Activated CD4-positive, alpha-beta memory T cell treated with anti-CD3 and anti-CD28 coated beads, Interleukin-2, amount 10 ng/mL, durations not matched to agents 7 days and 5 days (primary cell): ENCODE measurements around the gene DST. TPM values are rescaled to one million over a fixed set of nuclear protein-coding genes. Genes with fewer than 3 reads are reported as not detected.
"Not testable (repeated sequence)": the region's sequence is repeated elsewhere in the genome, so short reads cannot be mapped to it uniquely, and the experiment has no call there.

Experiments
- CTCF ChIA-PET: fragments of 350-600 bp; sonication (Branson Sonifier 250); formaldehyde crosslinking; loops from one replicate; lab custom pipeline; 2021; ENCODE audit warnings: antibody characterized with exemption, inconsistent platforms; lab: Charles Lee
- POLR2A ChIA-PET: fragments of 350-600 bp; sonication (Branson Sonifier 250); formaldehyde crosslinking; loops from one replicate; lab custom pipeline; 2021; ENCODE audit warnings: antibody characterized with exemption; lab: Charles Lee
- DNase-seq: peaks from one replicate; pipeline ENCODE4 v3.0.0-alpha.2; 2020
- H3K27ac Mint-ChIP-seq: one replicate; pipeline ENCODE4 v1.8.0; 2021; ENCODE audit warnings: mild to moderate bottlenecking, mixed read lengths
- H3K27me3 Mint-ChIP-seq: one replicate; pipeline ENCODE4 v1.8.0; 2021; ENCODE audit warnings: mixed read lengths
- H3K36me3 Mint-ChIP-seq: one replicate; pipeline ENCODE4 v1.8.0; 2021; ENCODE audit warnings: low read depth, mixed read lengths
- H3K4me1 Mint-ChIP-seq: one replicate; pipeline ENCODE4 v1.8.0; 2021; ENCODE audit warnings: mixed read lengths
- H3K4me3 Mint-ChIP-seq: one replicate; pipeline ENCODE4 v1.8.0; 2021; ENCODE audit warnings: mild to moderate bottlenecking, mixed read lengths
- H3K9me3 Mint-ChIP-seq: one replicate; pipeline ENCODE4 v1.8.0; 2021; ENCODE audit warnings: mixed read lengths
- total RNA-seq, 2 experiments: library from RNA; stranded (reverse); gene quantifications; one replicate each; pipeline ENCODE4 v1.2.3, GENCODE V29; 2021

DST gene
- total RNA-seq, 2 experiments from 2014 or later = 5.4 to 5.5 TPM

DNA sequence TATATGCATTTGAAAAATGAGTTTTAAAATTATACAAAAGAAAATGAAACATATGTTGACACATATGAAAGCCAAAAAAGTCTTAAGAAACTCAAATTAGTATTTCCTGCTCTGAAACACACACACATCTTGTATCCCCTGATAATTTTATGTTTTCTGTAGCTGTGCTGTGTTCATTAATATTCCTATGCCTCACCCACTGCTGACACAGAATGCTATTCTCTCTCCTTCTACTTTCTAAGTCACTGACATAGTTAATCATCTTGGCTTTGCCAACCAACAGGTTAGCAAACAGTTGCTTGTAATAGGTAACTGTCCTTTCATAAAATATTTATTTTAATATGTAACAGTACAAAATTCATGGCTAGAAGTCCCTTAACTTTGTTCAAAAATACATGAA is 140.7 kb downstream of the DST start:
- no peak overlapping the region for H3K4me3 Mint-ChIP-seq
- no peak for DNase-seq
- H3K9me3 Mint-ChIP-seq = no peaks in the 10 kb centered on the region
- H3K4me1 Mint-ChIP-seq = no peaks in the 10 kb centered on the region
- CTCF ChIA-PET = no interaction called here
- H3K36me3 Mint-ChIP-seq = no peaks in the 10 kb centered on the region
- H3K27me3 Mint-ChIP-seq = no peaks in the 10 kb centered on the region
- no peak overlapping the region for H3K27ac Mint-ChIP-seq
- POLR2A ChIA-PET = no interaction called here

- no peaks in the 10 kb centered on the region for H3K4me1 Mint-ChIP-seq
- no peak overlapping the region for H3K4me3 Mint-ChIP-seq
- H3K36me3 Mint-ChIP-seq = no peaks in the 10 kb centered on the region
- no peaks in the 10 kb centered on the region for H3K9me3 Mint-ChIP-seq
- CTCF ChIA-PET = no interaction called here
- POLR2A ChIA-PET = no interaction called here
- no peak for DNase-seq
- H3K27ac Mint-ChIP-seq = no peak overlapping the region
- H3K27me3 Mint-ChIP-seq = no peaks in the 10 kb centered on the region
Measured at GRCh38 chr6:56499095-56499494, 143.6 kb downstream of the DST start.

DNA sequence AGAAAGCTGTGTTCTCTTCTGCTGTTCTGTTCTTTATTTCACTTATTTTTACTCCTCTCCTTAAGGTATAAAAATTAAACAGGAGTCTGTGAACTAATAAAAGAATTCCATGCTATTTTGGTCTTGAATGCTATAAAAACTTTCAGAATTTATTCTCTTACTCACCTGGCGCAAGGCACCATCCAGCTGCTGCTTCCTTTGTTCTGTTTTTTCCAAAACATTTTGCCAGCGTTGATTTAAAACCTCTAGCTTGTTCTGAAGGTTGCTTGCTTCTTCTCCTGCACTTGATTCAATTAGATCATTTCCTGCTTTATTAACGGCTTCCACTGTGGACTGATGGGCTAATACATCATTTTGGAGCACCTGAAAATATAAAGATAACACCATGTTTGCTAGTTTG is 145.0 kb downstream of the DST start:
- POLR2A ChIA-PET = no interaction called here
- Mint-ChIP-seq H3K27me3 (no peaks in the 10 kb centered on the region), H3K27ac (no peak overlapping the region), H3K9me3 (no peaks in the 10 kb centered on the region), H3K36me3 (no peaks in the 10 kb centered on the region), H3K4me1 (no peaks in the 10 kb centered on the region), H3K4me3 (no peak overlapping the region)
- no peak for DNase-seq
- CTCF ChIA-PET = no interaction called here

DNA sequence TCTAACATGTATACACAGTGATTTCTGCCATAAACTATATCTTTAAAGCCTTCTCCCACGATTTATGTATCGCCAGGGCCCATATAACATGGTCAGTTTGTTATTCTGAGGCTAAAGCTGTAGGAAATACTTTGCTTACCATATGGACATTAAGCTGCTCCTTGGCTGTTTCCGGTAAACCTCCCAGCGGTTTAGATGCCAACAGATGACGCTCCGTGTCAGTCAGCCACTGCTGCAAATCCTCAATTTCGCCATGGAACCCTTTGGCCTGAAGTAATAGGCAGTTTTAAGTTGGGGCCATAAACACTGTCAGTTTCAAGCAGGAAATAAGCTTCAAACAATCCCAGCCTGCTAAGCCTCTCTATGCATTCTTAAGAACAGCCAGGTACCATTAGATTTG is 145.4 kb downstream of the DST start:
- CTCF ChIA-PET = no interaction called here
- Mint-ChIP-seq H3K4me1 (no peaks in the 10 kb centered on the region), H3K4me3 (no peak overlapping the region), H3K9me3 (no peaks in the 10 kb centered on the region), H3K27me3 (no peaks in the 10 kb centered on the region), H3K36me3 (no peaks in the 10 kb centered on the region), H3K27ac (no peak overlapping the region)
- POLR2A ChIA-PET = no interaction called here
- DNase-seq = no peak

DNA sequence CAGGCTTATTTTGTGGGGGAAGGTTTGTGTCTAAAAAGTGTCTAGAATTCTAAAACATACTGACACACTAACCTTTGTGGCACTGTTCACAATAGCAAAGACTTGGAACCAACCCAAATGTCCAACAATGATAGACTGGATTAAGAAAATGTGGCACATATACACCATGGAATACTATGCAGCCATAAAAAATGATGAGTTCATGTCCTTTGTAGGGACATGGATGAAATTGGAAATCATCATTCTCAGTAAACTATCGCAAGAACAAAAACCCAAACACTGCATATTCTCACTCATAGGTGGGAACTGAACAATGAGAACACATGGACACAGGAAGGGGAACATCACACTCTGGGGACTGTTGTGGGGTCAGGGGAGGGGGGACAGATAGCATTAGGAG is 146.0 kb downstream of the DST start:
- H3K27ac Mint-ChIP-seq, H3K36me3 Mint-ChIP-seq, DNase-seq, H3K9me3 Mint-ChIP-seq, CTCF ChIA-PET, H3K4me1 Mint-ChIP-seq, H3K4me3 Mint-ChIP-seq, H3K27me3 Mint-ChIP-seq, POLR2A ChIA-PET: not testable (repeated sequence)

DNA sequence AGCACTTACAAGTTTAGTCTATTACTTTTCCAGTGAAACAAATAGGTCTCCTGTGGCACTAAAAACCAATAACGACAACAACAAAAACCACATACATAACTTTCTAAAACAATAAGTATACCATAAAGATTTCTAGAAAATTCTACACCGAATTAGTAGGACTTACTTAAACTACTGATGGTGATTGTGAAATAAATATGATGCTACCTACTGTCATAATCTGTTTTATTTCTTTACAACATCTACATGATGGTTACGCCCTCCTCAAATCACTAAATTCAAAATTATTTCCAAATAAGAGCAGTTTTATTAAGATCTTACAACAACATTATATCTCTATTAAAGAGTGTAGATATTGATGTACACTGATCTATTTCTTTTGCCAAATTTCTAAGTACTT is 147.0 kb downstream of the DST start:
- H3K9me3 Mint-ChIP-seq = no peaks in the 10 kb centered on the region
- no peaks in the 10 kb centered on the region for H3K4me1 Mint-ChIP-seq
- H3K4me3 Mint-ChIP-seq = no peak overlapping the region
- H3K36me3 Mint-ChIP-seq = no peaks in the 10 kb centered on the region
- ChIA-PET POLR2A (no interaction called here), CTCF (no interaction called here)
- DNase-seq = no peak
- no peak overlapping the region for H3K27ac Mint-ChIP-seq
- H3K27me3 Mint-ChIP-seq = no peaks in the 10 kb centered on the region

- Mint-ChIP-seq H3K4me1 (no peaks in the 10 kb centered on the region), H3K27ac (no peak overlapping the region), H3K36me3 (no peaks in the 10 kb centered on the region), H3K27me3 (no peaks in the 10 kb centered on the region), H3K4me3 (no peak overlapping the region), H3K9me3 (no peaks in the 10 kb centered on the region)
- CTCF ChIA-PET = no interaction called here
- POLR2A ChIA-PET = no interaction called here
- no peak for DNase-seq
Measured at GRCh38 chr6:56491606-56492328, 150.9 kb downstream of the DST start.

- Mint-ChIP-seq H3K9me3 (no peaks in the 10 kb centered on the region), H3K4me3 (no peak overlapping the region), H3K36me3 (no peaks in the 10 kb centered on the region), H3K4me1 (no peaks in the 10 kb centered on the region), H3K27me3 (no peaks in the 10 kb centered on the region), H3K27ac (no peak overlapping the region)
- ChIA-PET POLR2A (no interaction called here), CTCF (no interaction called here)
- no peak for DNase-seq
Measured at GRCh38 chr6:56490993-56491392, 151.7 kb downstream of the DST start.

DNA sequence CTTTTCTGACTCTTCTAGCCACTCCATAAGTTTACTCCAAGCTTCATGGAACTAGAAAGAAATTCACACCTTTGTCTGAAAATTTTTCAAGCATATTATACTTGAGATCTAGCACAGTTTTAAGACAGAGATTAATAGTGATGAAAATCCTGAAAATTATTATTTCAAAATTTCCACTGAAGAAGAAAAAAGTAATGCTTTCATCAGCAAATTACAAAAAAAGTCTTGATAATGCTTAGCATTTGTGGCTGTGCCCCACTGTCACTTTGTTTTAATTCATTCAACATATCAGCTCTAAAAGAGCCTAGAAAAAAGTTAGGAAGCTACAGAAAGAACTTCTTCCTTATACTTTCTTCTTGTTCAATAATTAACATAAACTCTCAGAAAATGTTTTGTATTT is 153.1 kb downstream of the DST start:
- no peaks in the 10 kb centered on the region for H3K4me1 Mint-ChIP-seq
- CTCF ChIA-PET = no interaction called here
- no peaks in the 10 kb centered on the region for H3K9me3 Mint-ChIP-seq
- no peak for DNase-seq
- H3K27me3 Mint-ChIP-seq = no peaks in the 10 kb centered on the region
- no peak overlapping the region for H3K4me3 Mint-ChIP-seq
- no peaks in the 10 kb centered on the region for H3K36me3 Mint-ChIP-seq
- H3K27ac Mint-ChIP-seq = no peak overlapping the region
- POLR2A ChIA-PET = no interaction called here

GRCh38 chr6:56488281-56488680 is 154.4 kb downstream of the DST start:
- Mint-ChIP-seq H3K9me3 (no peaks in the 10 kb centered on the region), H3K4me3 (no peak overlapping the region), H3K27me3 (no peaks in the 10 kb centered on the region), H3K36me3 (no peaks in the 10 kb centered on the region), H3K27ac (no peak overlapping the region), H3K4me1 (no peaks in the 10 kb centered on the region)
- POLR2A ChIA-PET = no interaction called here
- CTCF ChIA-PET = no interaction called here
- DNase-seq = no peak

- Mint-ChIP-seq H3K4me3 (no peak overlapping the region), H3K36me3 (no peaks in the 10 kb centered on the region), H3K27ac (no peak overlapping the region), H3K27me3 (no peaks in the 10 kb centered on the region), H3K4me1 (no peaks in the 10 kb centered on the region), H3K9me3 (no peaks in the 10 kb centered on the region)
- no peak for DNase-seq
- POLR2A ChIA-PET = no interaction called here
- CTCF ChIA-PET = no interaction called here
Measured at GRCh38 chr6:56486681-56487080, 156.0 kb downstream of the DST start.

DNA sequence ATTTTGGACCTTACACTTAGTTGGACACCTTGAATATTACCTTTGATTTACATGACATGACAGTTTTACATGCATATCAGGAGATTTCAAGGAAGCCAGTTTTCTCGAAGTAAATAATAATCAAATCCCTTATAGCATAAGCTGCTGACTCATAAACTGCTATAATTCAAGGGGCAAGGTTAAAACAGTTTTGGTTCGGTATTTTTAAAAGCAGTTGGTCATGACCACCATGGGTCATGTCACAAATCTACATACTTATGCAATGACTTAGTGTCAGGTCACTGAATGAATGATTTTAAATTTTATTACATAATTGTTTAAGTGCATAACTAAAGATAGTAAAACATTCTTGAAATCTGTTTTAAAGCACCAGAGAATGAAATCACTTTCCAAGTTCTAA is 158.0 kb downstream of the DST start:
- H3K27me3 Mint-ChIP-seq = no peaks in the 10 kb centered on the region
- H3K27ac Mint-ChIP-seq = no peak overlapping the region
- ChIA-PET CTCF (no interaction called here), POLR2A (no interaction called here)
- no peaks in the 10 kb centered on the region for H3K9me3 Mint-ChIP-seq
- H3K4me3 Mint-ChIP-seq = no peak overlapping the region
- H3K36me3 Mint-ChIP-seq = no peaks in the 10 kb centered on the region
- DNase-seq = no peak
- H3K4me1 Mint-ChIP-seq = no peaks in the 10 kb centered on the region

- CTCF ChIA-PET = no interaction called here
- Mint-ChIP-seq H3K9me3 (peaks cover 4% of the 10 kb centered on the region), H3K27me3 (no peaks in the 10 kb centered on the region), H3K27ac (no peak overlapping the region), H3K4me1 (no peaks in the 10 kb centered on the region), H3K4me3 (no peak overlapping the region), H3K36me3 (no peaks in the 10 kb centered on the region)
- DNase-seq = no peak
- POLR2A ChIA-PET = no interaction called here
Measured at GRCh38 chr6:56483929-56484328, 158.8 kb downstream of the DST start.

- H3K4me3 Mint-ChIP-seq = no peak overlapping the region
- H3K9me3 Mint-ChIP-seq = peaks cover 4% of the 10 kb centered on the region
- no peak overlapping the region for H3K27ac Mint-ChIP-seq
- H3K36me3 Mint-ChIP-seq = no peaks in the 10 kb centered on the region
- no peaks in the 10 kb centered on the region for H3K4me1 Mint-ChIP-seq
- ChIA-PET CTCF (no interaction called here), POLR2A (no interaction called here)
- H3K27me3 Mint-ChIP-seq = no peaks in the 10 kb centered on the region
- no peak for DNase-seq
Measured at GRCh38 chr6:56482525-56482924, 160.2 kb downstream of the DST start.
